A673 (cell line): Measurements from ENCODE around the gene LYL1.

Experiments
- CTCF ChIP-seq: fragments of 300-800, 200-600 bp; sonication (generic); conservative IDR thresholded peaks from 2 replicates; pipeline ENCODE4 v1.5.1; 2017; ENCODE audit warnings: low read depth, mild to moderate bottlenecking, antibody characterized with exemption, low read length, moderate library complexity, mixed read lengths
- EZH2 ChIP-seq: fragments of 200-600 bp; sonication (generic); IDR thresholded peaks from 2 replicates; pipeline ENCODE4 v1.6.1; 2017; ENCODE audit warnings: borderline replicate concordance, low read depth, mild to moderate bottlenecking, mixed read lengths, antibody characterized with exemption, low read length; ENCODE audit not compliant: poor library complexity, severe bottlenecking

GRCh38 chr19:13099073-13099999 lies 3.3 kb downstream of the LYL1 start:
- TF ChIP-seq CTCF (no peak), EZH2 (no peak)
